GM06990 (cell line): ENCODE data around the gene IGFLR1.

Source experiments
- DNase-seq: peaks from one replicate; pipeline ENCODE4 v3.0.0-alpha.2; 2011; ENCODE audit not compliant: insufficient read length; ENCODE audit errors: extremely low read depth
- H3K27me3 ChIP-seq: replicated peaks from 2 replicates; pipeline ENCODE4 v1.6.0; 2011; ENCODE audit warnings: low read length; ENCODE audit not compliant: control insufficient read depth, insufficient read depth
- H3K36me3 ChIP-seq: 2 replicates; pipeline ENCODE4 v1.5.1; 2011; ENCODE audit warnings: low read length; ENCODE audit not compliant: control insufficient read depth, insufficient read depth
- H3K4me3 ChIP-seq: replicated peaks from 2 replicates; pipeline ENCODE4 v1.5.1; 2011; ENCODE audit warnings: low read depth, mild to moderate bottlenecking, control low read depth, low read length
- TF ChIP-seq, protein P1 (sequence below): IDR thresholded peaks from 2 replicates; pipeline ENCODE4 v1.5.1; 2011; ENCODE audit warnings: low read length, control low read depth, mild to moderate bottlenecking, inconsistent platforms; ENCODE audit not compliant: insufficient read depth, poor library complexity, severe bottlenecking

IGFLR1 gene

GRCh38 chr19:35789195-35789977 lies 47.1 kb upstream of the IGFLR1 start:
- Histone ChIP-seq H3K36me3 (no peaks in the 10 kb centered on the region), H3K4me3 (no peak overlapping the region), H3K27me3 (no peaks in the 10 kb centered on the region)
- DNase-seq = no peak
- TF ChIP-seq, protein P1, sequence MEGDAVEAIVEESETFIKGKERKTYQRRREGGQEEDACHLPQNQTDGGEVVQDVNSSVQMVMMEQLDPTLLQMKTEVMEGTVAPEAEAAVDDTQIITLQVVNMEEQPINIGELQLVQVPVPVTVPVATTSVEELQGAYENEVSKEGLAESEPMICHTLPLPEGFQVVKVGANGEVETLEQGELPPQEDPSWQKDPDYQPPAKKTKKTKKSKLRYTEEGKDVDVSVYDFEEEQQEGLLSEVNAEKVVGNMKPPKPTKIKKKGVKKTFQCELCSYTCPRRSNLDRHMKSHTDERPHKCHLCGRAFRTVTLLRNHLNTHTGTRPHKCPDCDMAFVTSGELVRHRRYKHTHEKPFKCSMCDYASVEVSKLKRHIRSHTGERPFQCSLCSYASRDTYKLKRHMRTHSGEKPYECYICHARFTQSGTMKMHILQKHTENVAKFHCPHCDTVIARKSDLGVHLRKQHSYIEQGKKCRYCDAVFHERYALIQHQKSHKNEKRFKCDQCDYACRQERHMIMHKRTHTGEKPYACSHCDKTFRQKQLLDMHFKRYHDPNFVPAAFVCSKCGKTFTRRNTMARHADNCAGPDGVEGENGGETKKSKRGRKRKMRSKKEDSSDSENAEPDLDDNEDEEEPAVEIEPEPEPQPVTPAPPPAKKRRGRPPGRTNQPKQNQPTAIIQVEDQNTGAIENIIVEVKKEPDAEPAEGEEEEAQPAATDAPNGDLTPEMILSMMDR = no peak

DNA sequence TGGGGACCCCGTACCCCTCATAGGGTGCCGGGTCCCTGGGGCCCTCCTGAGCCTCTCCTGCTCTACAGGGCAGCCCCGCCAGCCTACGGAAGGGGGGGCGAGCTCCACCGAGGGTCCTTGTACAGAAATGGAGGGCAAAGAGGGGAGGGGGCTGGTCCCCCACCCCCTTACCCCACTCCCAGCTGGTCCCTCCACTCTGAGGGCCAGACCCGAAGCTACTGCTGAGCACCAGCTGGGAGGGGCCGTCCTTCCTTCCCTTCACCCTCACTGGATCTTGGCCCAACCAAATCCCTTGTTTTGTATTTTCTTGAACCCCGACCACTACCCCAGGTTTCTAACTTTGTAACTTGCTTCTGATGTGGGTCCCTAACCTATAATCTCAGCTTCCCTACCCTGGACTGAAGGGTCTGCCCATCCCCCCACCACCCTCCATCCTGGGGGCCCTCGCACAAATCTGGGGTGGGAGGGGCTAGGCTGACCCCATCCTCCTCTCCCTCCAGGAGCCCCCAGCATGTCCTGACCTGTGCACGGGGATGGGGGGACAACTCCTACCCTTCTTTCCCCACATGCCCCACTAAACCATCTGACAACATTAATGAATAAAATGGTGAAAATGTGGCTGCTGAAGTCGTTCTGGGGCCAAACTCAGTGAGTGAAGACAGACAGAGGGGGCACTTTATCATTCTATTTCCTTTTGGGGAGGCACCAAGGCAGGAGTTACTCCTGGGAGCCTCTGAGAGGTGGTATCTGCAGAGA lies 46.1 kb upstream of the IGFLR1 start:
- no peak overlapping the region for H3K4me3 ChIP-seq
- no peaks in the 10 kb centered on the region for H3K36me3 ChIP-seq
- DNase-seq = no peak
- TF ChIP-seq, protein P1 = no peak
- no peaks in the 10 kb centered on the region for H3K27me3 ChIP-seq

- TF ChIP-seq, protein P1 = no peak
- no peaks in the 10 kb centered on the region for H3K27me3 ChIP-seq
- no peak overlapping the region for H3K4me3 ChIP-seq
- no peaks in the 10 kb centered on the region for H3K36me3 ChIP-seq
- DNase-seq = no peak
Observed at GRCh38 chr19:35787227-35787799, 45.1 kb upstream of the IGFLR1 start.

DNA sequence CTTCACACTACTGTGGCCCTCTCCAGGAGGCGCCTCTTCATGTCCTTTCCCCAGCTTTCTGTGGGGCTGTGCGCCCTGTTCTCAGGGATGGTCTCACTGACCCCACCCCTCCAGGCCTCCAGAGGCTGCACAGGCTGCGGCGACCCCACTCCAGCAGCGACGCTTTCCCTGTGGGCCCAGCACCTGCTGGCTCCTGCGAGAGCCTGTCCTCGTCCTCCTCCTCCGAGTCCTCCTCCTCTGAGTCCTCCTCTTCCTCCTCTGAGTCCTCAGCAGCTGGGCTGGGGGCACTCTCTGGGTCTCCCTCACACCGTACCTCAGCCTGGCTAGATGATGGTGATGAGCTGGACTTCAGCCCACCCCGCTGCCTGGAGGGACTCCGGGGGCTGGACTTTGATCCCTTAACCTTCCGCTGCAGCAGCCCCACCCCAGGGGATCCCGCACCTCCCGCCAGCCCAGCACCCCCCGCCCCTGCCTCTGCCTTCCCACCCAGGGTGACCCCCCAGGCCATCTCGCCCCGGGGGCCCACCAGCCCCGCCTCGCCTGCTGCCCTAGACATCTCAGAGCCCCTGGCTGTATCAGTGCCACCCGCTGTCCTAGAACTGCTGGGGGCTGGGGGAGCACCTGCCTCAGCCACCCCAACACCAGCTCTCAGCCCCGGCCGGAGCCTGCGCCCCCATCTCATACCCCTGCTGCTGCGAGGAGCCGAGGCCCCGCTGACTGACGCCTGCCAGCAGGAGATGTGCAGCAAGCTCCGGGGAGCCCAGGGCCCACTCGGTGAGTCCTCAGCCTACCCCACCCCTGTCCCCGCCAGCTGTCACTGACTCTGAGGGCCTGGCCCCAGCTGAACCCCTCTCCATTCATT lies 44.3 kb upstream of the IGFLR1 start:
- Histone ChIP-seq H3K27me3 (no peaks in the 10 kb centered on the region), H3K4me3 (no peak overlapping the region), H3K36me3 (no peaks in the 10 kb centered on the region; the same call in 1 of the 2 replicates)
- TF ChIP-seq, protein P1 = no peak
- DNase-seq = no peak

DNA sequence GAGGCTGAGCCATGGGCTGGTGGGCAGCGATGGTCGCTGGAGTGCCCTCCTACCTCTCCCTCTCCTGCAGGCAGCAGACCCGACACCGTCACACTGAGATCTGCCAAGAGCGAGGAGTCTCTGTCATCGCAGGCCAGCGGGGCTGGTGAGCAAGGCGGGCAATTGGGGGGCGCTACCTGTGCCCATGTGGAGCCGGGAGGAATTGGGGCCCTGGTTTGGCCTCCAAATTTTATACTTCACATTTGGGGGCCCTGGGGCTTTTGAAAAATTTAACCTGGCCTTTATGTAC lies 43.0 kb upstream of the IGFLR1 start:
- H3K4me3 ChIP-seq = no peak overlapping the region

More for the DNA sequence above, 43.0 kb upstream of the IGFLR1 start:
- Histone ChIP-seq H3K36me3 (no peaks in the 10 kb centered on the region; the same call in 1 of the 2 replicates), H3K27me3 (no peaks in the 10 kb centered on the region)
- DNase-seq = no peak
- TF ChIP-seq, protein P1 = no peak
